Raji (cell line): ENCODE data around the gene PCLO.

Experiments
- POLR2A ChIP-seq: IDR thresholded peaks from 2 replicates; pipeline ENCODE4 v1.6.1; 2011; ENCODE audit warnings: low read depth, low read length, control low read depth; ENCODE audit not compliant: insufficient read depth

Gene PCLO

DNA sequence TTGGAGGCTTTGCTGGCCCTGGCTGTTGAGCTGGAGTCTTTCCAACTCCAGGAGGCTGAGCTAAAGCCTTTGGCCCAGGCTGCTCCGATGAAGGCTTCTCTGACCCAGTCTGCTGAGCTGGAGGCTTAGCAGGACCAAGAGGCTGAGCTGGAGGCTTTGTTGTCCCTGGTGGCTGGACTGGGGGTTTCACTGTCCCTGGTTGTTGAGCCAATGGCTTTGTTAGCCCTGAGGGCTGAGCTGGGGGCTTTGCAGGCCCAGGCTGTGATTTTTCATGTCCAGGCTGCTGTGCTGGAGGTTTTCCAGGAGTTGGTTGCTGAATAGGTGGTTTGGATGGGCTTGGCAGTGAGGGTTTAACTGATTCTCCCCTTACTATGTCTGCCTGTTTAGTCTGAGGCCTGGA lies 7.3 kb downstream of the PCLO start:
- no peak for TF ChIP-seq POLR2A

DNA sequence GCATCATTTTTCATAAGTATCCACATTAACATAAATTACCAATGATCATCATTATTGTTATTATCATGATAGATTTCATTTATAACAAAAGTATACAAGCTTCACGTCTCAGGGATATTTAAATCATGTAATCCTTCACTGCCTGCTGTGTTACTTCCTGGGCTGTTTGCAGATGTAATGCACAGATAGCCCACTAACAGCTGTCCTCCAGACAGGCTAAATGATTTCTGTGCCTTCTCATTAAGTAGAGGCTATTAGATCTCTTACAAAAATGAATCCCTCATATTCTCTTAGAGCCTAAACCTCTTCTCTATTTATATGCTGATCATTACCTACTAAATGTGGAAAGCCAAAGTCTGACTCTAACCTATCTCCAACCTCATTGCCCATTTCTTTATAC lies 9.3 kb downstream of the PCLO start:
- no peak for TF ChIP-seq POLR2A

DNA sequence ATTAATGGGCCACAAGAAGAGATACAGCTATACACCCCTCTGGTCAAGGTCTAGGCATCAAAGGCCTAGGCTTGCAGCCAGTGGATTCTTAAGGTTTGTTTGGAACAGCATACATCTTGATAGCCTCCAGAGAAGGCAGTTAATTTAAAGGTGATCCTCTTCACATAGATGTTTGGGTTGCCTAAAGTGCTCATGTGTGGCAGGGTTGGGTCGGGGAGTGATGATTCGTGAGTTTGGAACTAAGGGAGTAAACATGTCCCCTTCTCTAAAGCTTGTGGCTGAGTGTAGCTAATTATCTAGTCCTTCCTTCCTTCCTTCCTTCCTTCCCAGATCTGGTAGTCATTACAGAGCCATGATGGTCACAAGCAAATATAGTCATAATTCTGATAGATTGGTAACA lies 12.4 kb downstream of the PCLO start:
- TF ChIP-seq POLR2A, result no peak

DNA sequence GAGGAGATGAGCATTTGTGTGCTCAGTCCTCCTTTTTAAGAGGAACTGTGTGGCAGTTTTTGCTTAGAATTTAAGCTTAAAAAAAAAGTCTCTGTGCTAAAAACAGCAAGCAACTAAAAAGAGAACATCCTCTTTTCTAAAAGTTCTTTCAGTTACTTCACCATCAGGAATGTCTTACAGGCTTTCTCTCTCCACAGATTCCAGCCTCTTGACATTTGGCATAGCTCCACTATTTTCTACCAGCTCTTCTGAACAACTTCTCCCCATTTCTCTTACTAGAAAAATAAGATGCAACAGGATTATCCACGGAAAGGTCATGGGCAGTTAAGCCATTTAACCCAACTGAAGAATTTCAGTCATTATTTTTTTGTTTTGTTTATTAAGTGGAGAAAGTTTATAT lies 13.2 kb downstream of the PCLO start:
- no peak for TF ChIP-seq POLR2A

DNA sequence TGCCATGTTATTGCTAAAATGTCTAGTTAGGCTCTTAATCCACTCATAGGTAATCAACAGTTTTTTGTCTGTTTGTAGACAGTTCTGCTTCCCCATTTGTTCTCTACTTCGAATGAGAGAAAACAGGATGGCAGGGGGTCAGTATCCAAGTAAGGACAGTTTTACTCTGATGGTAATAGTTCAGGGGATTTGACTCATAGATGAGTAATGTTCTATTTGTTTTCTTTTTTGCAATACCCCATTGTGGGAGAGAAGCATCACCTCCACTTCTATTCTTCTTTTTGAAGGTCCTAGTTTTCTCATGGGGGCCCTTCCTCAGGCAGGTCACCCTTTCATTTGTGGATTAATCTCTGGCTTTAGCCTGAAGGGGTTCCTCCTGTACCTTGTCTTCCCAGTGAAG lies 13.9 kb downstream of the PCLO start:
- no peak for TF ChIP-seq POLR2A

DNA sequence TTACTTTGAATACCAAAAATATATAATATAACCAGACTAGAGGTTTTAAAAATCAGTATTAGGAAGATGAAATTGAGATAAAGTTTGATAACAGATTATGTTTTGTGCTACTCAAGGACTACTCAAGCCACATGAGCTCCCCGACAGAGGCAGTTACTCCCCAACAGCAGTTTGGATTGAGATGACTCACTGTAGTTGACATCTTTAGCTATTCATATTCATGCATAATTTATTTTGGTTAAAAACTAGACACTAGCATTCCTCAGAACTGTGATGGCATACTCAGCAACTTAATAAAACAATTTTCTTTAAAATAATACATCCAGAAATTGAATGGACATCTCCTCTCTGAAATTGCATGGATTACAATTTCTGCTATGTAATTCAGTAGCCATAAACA lies 19.6 kb downstream of the PCLO start:
- TF ChIP-seq POLR2A, result no peak

DNA sequence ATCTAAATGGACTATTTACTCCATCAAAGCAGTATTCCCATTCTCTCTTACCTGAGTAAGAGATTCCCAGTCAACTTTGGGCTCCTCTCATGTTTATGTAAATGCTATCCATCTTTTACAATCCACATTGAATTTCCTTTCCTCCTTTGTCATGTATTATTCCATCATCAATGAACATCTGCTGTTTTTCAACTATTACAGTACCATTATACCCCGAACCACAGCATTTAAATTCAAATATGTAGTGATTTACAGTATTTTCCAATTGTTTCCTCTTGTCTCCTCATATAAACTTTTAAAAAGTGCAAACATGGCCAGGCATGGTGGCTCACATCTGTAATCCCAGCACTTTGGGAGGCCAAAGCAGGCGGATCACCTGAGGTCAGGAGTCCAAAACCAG lies 20.3 kb downstream of the PCLO start:
- no peak for TF ChIP-seq POLR2A

DNA sequence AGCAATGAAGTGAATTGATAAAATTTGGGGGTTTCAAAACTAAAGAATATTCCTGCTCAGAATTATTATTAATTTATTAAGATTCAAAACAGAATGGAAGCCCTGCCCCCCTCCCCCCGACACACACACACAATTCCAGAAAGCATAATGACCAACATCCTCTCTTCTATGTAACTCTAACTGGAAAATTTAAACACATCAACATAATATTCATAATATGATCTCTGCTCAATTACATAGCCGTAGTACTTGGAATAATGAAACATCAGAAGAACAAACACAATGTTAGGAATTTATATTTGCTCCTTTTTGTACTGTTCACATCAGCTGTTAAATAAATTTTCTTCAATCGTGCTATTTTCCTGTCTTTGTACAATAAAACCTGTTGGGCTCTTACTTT lies 20.8 kb downstream of the PCLO start:
- no peak for TF ChIP-seq POLR2A

DNA sequence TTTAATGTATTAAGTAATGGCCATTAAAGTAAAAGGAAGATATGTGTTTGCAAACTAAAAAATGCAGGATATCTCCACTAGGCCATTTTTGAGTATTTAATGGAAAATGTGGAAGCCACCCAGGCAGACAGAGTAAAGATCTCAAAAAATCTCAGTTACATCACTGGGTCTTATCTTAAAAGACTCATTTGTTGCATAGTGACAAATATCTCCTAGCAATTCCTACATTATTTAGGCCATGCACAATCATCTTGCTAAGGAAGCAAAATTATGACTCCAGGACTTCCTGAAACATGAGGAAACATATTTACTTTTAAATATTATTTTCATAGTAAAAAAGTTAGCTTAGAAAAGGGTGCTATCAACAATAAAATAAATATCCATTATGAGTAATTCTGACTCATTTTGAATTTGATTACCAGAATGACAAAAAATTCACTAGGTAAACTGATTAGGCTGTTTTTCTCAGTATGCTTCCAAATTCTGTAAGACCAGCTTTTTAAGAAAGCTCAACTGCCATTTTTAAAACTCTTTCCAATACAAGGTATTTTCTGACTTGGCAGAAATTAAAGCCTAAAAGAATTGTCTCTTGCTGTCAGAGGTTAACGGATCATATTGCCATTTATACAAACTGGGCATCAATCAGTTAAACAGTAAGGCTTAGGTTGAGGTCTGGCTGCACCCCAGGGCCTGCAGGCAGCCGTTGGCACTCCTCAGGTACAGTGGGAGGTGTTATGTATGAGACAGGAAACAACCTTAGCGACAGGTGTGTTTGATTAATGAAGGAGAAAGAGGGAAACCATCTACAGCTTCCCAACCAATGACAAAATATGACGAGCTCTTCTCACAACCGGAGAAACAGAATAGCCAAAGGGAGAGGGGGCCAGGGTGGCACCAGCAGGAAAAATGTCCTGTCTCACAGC lies 31.8 kb downstream of the PCLO start:
- TF ChIP-seq POLR2A, result no peak

DNA sequence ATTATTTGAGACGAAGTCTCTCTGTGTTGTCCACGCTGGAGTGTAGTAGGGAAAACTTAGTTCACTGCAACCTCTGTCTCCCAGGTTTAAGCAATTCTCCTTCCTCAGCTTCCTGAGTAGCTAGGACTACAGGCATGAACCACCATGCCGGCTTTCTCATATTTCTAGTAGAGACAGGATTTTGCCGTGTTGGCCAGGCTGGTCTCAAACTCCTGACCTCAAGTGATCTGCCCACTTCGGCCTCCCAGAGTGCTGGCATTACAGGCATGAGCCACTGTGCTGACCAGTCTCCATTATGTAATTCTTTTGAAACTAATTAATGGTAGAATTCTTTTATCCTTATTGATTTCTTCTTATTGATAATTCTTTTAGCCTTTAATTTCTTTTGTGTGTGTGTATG lies 32.5 kb downstream of the PCLO start:
- TF ChIP-seq POLR2A, result no peak

DNA sequence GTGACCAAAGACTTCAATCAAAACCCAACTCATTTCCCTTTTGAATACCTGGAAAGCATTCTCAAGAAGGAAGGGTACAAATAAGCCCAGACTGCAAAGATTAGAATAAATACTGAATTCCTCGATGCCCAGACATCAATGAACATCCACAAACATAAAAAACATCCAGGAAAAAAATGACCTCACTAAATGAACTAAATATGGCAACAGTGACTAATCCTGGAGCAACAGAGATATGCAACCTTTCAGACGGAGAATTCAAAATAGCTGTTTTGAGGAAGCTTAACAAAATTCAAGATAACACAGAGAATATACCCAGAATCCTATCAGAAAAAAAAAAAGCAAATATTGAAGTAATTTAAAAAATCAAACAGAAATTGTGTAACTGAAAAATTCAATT lies 43.2 kb downstream of the PCLO start:
- no peak for TF ChIP-seq POLR2A

DNA sequence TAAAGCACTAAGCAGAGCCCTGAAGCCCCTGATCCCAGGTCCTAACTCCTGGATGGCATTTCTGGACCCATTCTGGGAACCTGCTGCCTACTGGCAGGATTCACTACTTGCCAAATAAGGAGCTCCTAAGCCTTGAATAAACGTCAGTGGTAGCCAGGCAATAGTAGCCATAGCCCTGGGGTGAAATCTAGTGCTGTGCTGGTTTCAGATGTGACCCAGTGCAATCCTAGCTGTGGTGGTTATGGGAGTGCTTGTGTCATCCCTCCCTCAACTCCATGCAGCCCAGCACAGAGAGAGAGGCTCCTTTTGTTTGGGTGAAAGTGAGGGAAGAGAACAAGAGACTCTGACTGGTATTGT lies 43.7 kb downstream of the PCLO start:
- no peak for TF ChIP-seq POLR2A

DNA sequence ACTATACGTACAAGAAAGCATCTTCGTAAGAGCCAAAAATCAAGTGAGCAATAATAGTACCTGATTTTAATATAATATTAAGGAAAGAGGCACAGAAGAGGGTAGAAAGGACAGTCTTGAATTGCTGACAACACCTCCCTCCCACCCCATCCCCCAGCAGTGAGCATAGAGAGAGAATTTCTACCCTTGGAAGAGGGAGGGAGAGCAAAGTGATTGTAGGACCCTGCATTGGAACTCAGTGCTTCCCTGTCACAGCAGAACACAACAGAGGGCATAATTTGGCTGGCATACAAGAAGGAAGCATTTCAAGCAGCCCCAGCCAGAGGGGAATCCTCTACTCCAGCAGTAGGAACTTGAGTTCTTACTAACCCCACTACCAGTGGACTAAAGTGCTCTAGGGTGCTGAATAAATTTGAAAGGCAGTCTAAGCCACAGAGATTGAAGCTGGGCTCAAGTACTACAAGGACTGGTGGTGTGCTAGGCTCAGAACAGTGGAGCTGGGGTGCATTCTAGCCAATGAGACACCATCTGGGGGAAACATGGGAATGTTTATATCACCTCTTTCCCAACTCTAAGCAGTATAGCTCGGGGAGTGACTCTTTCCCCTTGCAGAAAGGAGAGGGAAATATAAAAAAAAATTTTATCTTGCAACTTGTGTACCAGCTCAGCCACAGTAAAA lies 44.2 kb downstream of the PCLO start:
- TF ChIP-seq POLR2A, result no peak

DNA sequence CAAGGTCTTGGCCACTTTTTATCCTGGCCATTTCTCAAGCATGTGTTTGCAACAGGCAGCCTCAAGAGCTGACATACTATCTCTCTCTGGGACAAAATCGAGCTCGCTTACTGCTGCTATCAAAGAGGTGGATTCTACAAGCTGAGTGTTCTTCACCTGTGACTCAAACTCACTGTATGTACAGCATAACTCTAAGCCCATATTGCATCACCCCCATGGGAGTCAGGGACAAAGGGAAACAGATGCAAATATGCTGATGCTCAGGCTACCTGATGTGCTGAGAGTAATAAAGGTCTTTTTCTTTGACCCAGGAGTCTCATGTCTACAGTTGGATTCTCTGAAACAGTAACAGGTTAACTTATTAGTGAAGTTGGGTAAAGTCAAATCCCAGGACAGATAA lies 45.2 kb downstream of the PCLO start:
- TF ChIP-seq POLR2A, result no peak

DNA sequence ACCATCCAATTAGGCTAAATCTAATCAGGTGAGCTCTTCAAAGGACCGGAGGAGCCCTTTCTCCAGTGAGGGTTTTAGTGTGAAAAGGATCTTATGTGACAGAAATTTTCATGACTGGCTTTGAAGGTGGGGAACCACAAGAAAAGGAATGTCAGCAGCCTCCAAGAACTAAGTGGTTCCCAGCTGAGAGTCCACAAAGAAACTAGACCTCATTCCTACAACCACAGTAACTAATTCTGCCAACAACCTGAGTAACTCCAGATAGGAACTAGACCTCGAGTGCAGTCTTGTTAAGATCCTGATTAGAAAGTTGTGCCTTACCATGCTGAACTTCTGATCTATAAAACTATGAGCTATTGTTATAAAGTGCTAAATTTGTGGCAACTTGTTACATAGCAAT lies 51.3 kb downstream of the PCLO start:
- TF ChIP-seq POLR2A, result no peak

DNA sequence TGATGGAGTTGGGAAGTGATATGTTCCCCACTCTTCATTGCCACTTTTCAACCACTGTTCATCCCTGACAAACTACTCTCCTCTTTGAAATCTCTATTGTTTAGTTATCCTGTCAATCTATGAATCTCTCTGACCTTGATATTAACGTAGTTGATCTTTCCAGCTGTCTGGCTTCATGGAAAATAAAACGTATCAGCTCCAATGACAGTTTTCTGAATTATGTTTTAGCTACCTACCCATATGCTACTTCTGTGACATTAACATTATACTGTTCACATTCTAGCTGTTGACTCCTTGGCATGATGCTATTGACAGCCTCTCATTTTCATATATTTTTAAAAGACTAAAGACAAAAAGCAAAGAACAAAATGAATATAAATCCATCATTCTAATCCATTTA lies 53.3 kb downstream of the PCLO start:
- no peak for TF ChIP-seq POLR2A
